8988T (cell line): ENCODE results near the gene ZSWIM6.

Experiments
- DNase-seq: peaks from one replicate; pipeline ENCODE4 v3.0.0; 2011

The ZSWIM6 gene

DNA sequence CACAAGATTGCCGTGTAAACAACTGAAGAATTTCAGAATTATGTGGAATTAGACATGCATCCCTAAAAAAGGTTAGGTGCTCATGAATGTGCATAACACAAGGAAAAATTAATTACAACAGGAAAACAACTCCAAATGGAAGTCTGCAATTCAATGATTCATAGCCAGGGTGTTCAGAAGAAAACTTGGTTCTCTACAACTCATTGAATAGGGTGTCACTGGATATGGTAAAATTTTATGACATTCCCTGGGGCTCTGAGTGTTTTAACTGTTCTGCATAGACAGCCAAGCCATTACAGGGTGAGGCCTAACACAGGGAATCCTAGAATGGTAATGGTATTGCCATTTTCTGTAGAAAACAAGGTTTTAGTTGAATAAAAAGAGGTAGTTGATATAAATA is 24.4 kb upstream of the ZSWIM6 start:
- DNase-seq = no peak

GRCh38 chr5:61308712-61309111 is 23.3 kb upstream of the ZSWIM6 start:
- DNase-seq = no peak

- DNase-seq = no peak
These were observed 22.9 kb upstream of the ZSWIM6 start for GRCh38 chr5:61309115-61309514.

GRCh38 chr5:61311056-61311610 is 20.9 kb upstream of the ZSWIM6 start:
- DNase-seq = no peak

DNA sequence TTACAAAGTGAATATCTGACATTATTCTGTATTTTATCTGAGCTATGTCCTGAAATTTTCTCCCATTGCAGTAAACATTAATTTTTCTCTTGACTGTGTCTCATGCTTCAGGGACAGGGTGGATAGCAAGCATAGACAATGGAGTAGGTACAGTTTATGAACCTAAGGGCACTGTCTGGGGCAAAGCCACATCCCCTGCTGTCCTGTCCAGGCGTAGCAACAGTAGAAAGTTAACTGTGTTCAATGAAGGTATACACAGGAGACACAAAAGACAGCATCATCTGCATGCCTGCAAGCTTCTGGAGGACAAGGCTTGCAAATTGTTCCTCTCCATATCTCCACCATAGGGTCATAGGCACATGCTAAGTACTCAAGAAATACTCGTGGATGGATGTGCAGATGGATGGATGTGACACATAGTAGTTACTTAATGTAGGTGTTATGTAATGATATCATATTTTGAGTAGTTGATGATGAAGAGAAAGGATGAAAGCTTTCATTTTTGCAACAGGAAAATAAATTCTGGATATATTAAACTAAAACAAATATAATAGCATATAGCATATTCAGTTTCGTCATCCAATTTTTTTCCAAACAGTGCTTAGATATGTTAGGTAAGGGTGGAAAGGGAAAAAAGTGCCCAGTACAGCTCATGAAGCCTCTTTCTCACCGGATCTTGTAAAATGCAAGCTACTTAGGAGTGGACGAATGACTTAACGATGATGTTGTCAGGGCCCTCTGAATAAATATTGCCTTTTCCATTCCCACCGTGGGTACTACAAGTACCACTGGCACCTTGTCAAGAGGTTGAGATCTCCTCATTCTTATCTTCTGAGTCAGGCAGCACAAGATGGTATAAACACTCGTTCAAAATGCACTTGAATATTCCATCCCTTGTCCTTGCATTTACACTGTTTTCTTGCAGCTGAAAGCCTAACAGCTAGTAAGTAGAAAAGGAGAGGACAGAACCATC is 19.9 kb upstream of the ZSWIM6 start:
- no peak for DNase-seq

DNA sequence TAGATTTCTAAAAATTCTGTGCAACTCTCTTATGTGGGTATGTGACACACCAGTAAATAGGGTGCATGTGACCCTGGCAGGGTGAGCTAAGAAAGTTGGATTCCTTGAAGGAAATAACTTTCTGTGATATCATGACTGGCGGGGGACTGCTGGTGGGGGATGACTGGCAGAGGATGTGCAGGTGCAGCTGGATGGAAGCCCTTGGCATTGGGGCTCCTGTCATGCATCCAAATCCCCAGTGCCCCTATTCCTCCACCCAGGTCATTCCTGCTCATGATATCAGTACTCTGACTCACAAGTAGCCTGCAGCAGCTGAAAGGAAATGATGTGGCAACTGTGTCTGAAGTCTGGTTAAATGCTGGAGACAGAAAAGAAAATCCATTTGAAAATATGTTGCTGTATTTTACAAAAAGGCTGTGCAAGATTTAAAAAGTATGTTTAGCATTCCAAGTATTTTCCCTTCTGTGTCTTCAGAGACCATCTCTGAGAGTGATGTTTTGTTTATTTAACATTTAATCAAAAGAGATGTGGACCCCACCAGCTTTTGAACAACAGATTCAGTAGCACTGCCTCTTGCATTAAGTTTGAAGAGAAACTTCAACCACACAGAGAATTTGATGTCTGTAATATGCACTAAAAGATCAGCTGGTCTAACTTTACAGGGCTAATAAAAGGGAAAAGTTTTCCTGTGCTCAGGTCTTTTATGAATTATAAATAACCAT is 17.9 kb upstream of the ZSWIM6 start:
- DNase-seq = peak; percentile 35

GRCh38 chr5:61318376-61318775 is 13.7 kb upstream of the ZSWIM6 start:
- DNase-seq = no peak

- DNase-seq = no peak
These were observed 12.5 kb upstream of the ZSWIM6 start for GRCh38 chr5:61319388-61320146.

- DNase-seq = no peak
These were observed 11.2 kb upstream of the ZSWIM6 start for GRCh38 chr5:61320860-61321259.

DNA sequence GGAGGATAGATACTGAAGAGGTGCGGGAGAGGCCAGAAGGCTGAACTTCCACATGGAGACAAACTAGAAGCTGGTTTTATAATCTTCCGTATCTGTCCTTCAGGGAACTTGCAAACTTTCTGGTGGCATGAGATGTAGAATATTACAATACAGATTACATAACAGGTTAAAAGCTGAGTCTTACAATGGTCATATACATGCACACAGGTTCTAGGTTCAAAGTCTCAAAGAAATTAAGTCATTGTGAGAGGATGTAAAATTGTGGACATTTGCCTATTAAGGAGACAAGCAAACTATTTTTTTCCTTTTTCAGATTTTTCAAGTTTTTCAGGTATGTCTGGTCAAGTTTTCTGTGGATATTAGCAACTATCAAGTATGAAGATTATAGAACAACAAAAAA is 10.4 kb upstream of the ZSWIM6 start:
- DNase-seq = no peak

GRCh38 chr5:61322738-61323725 is 9.0 kb upstream of the ZSWIM6 start:
- no peak for DNase-seq

DNA sequence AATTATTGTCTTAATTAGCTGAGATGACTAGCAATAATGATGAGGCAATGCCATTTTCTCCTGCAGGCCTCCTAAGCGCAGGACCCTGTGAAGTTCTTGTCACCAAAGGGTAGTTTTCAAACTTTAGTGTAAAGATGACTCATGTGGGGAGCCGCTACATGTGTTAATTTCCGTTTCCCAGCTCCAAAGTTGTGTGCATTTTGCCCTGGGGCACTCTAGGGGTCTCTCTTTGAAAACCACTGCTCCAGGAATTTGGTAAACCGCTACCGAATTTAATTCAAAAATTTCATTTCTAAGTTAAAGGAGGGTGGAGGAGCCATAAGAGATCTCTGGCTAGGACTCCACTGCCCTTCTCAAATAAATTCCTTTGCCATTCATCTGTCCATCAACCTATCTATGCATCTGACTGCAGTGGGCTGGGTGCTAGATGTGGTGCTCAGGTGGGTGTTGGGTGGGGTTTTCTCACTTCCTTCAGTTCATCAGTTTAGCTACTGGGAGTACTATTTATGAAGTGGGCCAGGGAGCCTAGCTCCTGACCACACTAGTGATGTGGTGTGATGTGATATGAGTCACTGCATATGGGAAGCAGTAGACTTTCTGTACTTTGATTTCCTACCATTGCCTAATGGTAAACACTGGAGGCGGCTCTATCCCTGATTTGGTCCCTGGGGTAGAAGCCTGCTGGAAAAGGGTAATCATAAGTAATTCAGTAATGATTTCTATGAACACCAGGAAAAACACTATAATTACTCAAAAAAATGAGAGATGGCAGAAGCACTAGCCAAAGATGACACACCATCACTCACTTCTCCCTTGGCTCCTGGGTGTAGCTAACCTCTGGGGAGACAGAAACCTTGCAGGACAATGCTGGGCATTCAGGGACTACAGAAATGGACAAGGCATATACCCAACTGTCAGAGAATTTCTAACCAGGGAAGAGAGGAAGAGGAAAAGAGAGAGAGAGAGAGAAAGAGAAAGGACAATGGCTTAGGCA is 4.0 kb upstream of the ZSWIM6 start:
- DNase-seq = no peak

GRCh38 chr5:61328791-61329549 is 3.1 kb upstream of the ZSWIM6 start:
- no peak for DNase-seq

- no peak for DNase-seq
These were observed 2.4 kb upstream of the ZSWIM6 start for GRCh38 chr5:61329550-61330128.

- no peak for DNase-seq
These were observed 1.7 kb upstream of the ZSWIM6 start for GRCh38 chr5:61330341-61330844.

DNA sequence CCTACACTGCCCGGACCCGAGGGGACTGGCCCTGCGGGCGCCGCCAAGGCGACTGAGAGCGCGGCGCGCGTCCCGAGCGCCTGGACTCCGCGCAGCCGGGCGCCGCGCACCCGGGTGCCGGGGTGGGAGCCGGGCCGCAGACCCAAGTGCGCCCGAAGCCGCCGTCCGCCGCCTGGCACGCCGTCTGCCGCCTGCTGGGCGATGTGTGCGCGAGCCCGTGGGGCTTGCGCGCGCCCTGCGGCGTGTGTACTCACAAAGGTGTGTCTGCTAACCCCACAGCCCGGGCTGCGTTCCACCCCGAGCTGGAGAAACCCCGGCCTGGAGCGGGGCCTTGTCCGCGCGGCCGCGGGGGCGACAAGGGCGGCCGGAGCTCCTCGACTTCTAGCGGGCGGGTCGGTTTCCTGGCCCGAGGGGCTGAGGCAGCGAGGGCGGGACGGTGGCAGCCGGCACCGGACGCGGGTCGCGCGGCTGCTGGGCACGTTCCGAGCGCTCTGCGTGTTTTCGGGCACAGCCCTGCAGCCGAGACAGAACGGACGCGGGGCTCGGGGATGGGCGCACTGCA is 1.1 kb upstream of the ZSWIM6 start:
- peak; percentile 73 for DNase-seq

DNA sequence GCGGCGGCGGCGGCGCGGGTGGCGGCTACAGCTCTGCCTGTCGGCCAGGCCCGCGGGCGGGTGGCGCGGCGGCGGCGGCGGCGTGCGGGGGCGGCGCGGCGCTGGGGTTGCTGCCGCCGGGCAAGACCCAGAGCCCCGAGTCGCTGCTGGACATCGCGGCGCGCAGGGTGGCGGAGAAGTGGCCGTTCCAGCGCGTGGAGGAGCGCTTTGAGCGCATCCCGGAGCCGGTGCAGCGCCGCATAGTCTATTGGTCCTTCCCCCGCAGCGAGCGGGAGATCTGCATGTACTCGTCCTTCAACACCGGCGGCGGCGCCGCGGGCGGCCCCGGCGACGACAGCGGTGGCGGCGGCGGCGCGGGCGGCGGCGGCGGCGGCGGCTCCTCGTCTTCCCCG is 296 bp downstream of the ZSWIM6 start:
- peak; percentile 40 for DNase-seq

DNA sequence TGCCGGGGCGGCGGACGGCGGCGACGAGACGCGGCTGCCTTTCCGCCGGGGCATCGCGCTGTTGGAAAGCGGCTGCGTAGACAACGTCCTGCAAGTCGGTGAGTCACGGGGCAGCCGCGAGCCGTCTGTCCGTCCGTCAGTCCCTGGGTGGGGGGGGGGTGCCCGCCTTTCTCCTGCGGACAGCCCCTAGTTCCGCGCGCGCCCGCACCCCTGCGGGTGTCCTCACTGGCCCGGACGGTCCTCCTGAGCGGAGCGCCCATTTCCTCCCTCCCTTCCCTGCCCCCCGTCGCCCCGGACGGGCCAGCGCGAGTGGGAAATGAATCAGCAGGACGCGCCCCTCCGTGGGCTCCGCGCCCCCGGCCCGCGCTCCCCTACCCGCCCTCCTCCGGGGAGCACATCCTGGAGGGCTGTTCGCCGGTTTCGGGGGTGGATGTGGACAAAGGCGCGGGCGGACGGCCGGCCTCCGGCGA is 828 bp downstream of the ZSWIM6 start:
- peak; percentile 64 for DNase-seq
